HG02642 (cell line): ENCODE data around the gene DCLK2.

Experiments
- ATAC-seq: cut with Tn5 transposase; IDR thresholded peaks from one replicate; pipeline ENCODE4 v1.9.1; 2021; ENCODE audit warnings: mild to moderate bottlenecking; ENCODE audit not compliant: unreplicated experiment, poor library complexity

The DCLK2 gene

GRCh38 chr4:150253965-150254630, 175.9 kb downstream of the DCLK2 start:
- ATAC-seq: no peak

- ATAC-seq: no peak
Measured at GRCh38 chr4:150255610-150256224, 177.5 kb downstream of the DCLK2 start.

- ATAC-seq: no peak
Measured at GRCh38 chr4:150256225-150256620, 178.0 kb downstream of the DCLK2 start.

GRCh38 chr4:150256841-150257730, 178.8 kb downstream of the DCLK2 start:
- ATAC-seq: no peak

- ATAC-seq: no peak
Measured at GRCh38 chr4:150258569-150258968, 180.3 kb downstream of the DCLK2 start.

GRCh38 chr4:150259861-150260567, 181.8 kb downstream of the DCLK2 start:
- no peak for ATAC-seq

- ATAC-seq: no peak
Measured at GRCh38 chr4:150261571-150261970, 183.3 kb downstream of the DCLK2 start.

- ATAC-seq: no peak
Measured at GRCh38 chr4:150262611-150263010, 184.4 kb downstream of the DCLK2 start.

GRCh38 chr4:150264595-150265161, 186.4 kb downstream of the DCLK2 start:
- no peak for ATAC-seq

GRCh38 chr4:150265806-150266205, 187.6 kb downstream of the DCLK2 start:
- no peak for ATAC-seq

GRCh38 chr4:150268444-150268843, 190.2 kb downstream of the DCLK2 start:
- ATAC-seq: no peak

- no peak for ATAC-seq
Measured at GRCh38 chr4:150278206-150278605, 200.0 kb downstream of the DCLK2 start.

GRCh38 chr4:150280081-150280895, 202.0 kb downstream of the DCLK2 start:
- ATAC-seq: no peak

GRCh38 chr4:150280975-150281374, 202.7 kb downstream of the DCLK2 start:
- ATAC-seq: no peak

- ATAC-seq: no peak
Measured at GRCh38 chr4:150283689-150284088, 205.4 kb downstream of the DCLK2 start.

- ATAC-seq: no peak
Measured at GRCh38 chr4:150286656-150287055, 208.4 kb downstream of the DCLK2 start.

GRCh38 chr4:150289198-150289597, 211.0 kb downstream of the DCLK2 start:
- no peak for ATAC-seq

- no peak for ATAC-seq
Measured at GRCh38 chr4:150289881-150290280, 211.6 kb downstream of the DCLK2 start.

GRCh38 chr4:150297861-150298474, 219.7 kb downstream of the DCLK2 start:
- ATAC-seq: no peak
